ENCODE data around the gene VASH1.
"Not testable (repeated sequence)": the region's sequence is repeated elsewhere in the genome, so short reads cannot be mapped to it uniquely, and the experiment has no call there.

The VASH1 gene

DNA sequence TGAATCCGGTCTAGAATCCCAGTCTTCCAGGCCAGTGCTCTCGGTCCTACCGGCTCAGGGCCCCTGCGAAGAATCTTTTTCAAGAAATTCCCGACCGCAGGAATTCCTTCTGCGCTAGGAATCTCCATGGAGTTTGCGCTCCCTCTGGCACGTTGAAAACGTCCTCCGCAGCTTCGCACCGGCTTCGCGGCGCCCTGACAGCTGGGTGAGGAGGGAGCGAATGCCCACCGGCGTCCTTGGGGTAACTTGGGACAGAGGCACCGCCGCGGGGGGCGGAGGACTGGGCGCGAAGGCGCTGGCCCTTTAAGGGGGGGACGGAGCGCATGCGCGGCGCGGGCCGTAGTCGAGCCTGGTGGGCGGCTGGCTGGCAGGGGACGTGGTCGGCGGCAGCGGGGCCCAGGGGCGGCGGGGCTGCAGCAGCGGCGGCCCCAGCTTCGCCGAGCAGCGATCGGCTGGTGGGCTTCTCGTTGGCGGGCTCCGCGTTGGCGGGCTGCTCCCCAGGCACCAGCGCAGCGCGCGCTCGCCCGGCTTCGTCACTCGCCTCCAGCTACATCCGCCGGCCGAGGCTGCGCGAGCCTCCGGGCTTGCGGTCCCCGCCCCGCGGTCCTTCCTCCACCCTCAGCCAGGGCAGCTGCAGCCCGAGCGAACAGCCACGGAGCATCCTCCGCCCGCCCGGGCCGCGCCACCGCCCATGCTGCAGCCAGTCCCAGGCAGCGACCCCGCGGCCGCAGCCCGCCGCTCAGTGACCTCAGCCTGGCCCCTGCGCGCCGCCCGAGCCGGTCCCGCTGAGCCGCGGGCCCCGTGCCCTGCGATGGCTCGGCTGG lies at the start of gene VASH1:
Gene VASH1 (plus strand): TSS at position 333 of the 824 bp plus-strand sequence. CDS start 1,354 bp downstream, outside the sequence.
- DNase-seq (ENCODE audit: low read depth in 2 of 2) = peak; percentile 31 to 47

DNA sequence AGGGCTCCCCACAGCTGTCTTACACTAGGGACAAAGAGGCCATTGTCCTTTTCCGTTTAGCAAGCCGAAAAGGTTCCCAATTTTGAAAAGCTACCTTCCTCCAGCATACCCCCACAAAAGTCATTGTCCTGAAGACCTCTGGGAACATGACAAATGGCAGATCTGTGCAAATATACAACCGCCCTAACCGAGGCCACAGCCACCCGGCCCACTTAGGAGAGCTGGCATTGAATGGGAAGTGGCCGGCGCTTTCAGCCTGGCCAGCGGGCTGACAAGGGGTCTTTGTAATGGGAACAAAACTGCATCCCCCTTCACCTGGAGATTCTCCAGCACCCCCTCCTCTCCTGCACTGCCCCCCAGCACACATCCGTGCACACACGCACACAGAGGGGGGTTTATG lies 48.1 kb upstream of the VASH1 start:
- DNase-seq (ENCODE audit: low read depth in 2 of 2) = no peak

DNA sequence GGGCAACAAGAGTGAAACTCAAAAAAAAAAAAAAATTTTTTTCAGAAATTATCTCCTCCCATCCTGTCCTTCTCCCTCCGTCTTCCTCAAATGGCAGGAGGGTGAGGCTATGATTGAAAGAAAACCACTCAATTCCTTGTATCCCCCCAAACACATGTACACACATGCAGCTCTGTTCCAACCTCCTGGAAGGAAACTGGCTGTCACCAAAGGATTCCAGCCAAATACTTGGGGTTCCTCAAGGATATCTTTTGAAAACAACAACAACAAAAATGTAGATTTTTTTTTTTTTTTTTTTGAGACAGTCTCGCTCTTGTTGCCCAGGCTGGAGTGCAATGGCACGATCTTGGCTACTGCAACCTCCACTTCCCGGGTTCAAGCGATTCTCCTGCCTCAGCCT lies 46.8 kb upstream of the VASH1 start:
- DNase-seq (ENCODE audit: low read depth in 2 of 2) = no peak

DNA sequence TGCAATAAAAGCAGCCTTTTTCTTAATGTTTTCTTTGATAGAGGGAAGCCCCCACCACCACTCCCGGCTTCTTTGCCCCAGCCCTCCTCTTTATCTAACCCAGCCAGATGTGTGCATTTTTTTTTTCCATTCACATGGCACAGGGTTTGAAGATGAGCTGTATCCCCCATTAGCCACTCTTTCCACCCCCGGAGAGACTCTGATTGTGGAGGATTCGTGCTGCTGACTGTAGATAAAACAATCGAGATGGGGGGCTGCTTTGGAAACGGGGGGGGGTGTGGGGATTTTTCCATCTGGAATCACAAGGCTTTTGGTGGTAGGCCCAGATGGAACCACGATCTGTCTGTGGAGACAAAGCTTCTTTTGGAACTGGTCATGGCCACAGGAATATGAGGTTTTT lies 46.2 kb upstream of the VASH1 start:
- no peak for DNase-seq (ENCODE audit: low read depth in 2 of 2)

DNA sequence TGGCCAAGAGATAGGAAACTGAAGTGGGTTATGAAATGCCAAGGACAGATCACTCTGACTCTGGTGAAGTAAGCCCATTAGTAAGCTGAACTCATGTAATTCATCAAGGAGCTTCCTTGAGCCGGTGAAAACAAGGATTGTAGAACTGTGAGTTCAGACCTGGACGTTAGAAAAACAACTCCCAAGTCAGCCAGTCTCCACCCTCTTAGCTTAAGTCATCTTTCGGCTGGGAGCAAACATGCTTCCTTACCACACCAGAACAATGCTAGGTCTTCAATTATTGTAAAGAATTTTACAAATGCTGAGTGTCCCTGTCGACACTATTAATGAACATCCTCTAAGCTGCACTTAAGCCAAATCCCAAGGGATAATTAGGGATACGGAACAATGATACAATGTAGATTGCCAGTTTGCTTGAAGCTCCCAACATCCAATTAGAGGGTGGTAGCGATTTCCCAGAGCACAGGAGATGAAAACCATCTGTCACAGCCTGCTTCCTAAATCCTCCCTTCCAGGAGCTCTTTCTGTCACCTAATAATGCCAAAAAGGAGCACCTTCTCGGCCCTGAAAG lies 45.7 kb upstream of the VASH1 start:
- no peak for DNase-seq (ENCODE audit: low read depth in 2 of 2)

DNA sequence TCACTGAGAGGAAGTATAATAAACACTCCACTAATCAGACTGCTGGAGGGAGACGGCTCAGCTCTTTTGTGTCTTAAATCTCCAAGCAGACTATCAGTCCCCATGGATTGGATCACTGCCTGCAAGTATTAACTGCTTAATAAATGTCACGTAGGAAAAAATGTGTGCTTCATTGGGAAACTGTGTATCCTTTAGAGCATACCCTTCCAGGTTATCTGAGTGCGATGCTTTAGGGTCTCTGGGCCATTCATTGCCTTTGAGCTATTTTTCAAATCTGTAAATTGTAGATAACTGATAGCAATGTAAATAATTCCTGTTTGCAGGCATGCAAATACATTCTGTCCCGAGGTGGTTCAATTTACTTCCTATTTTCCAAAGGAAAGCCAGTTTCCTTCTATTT lies 45.0 kb upstream of the VASH1 start:
- DNase-seq (ENCODE audit: low read depth in 2 of 2) = no peak

DNA sequence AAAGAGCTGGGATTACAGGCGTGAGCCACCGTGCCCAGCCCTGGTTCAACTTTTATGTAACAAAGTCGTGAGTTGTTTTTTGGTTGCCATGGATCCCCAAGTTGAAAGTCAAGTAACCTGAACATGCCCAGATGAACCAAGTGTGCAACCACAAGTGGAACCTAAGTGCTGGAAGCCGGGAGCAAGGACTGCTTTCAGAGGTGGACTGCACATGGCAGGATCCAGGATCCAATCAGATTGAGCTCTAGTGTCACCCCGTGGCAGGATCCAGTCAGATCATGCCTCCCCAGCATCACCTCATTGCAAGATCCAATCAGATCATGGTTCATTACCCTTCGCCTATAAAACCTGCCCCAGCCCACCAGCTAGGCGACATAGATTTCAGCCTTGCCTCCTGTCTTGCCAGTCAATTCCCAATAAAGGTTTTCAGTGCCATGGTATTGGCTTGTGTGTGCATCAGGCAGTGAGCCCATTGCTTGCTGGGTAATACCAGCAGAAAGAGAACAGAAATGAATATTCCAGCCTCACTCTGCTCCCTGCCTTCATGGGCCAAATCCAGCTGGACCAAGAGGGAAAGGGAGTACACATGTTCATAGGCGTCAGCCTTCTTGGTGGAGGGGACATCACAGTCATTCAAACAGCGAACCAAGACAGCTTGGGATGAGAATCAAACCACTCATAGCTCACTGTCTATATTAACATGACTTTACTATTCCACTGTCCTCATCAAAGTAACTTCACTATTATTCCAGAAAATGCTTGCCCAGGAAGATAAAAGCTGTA lies 43.6 kb upstream of the VASH1 start:
- no peak for DNase-seq (ENCODE audit: low read depth in 2 of 2)

DNA sequence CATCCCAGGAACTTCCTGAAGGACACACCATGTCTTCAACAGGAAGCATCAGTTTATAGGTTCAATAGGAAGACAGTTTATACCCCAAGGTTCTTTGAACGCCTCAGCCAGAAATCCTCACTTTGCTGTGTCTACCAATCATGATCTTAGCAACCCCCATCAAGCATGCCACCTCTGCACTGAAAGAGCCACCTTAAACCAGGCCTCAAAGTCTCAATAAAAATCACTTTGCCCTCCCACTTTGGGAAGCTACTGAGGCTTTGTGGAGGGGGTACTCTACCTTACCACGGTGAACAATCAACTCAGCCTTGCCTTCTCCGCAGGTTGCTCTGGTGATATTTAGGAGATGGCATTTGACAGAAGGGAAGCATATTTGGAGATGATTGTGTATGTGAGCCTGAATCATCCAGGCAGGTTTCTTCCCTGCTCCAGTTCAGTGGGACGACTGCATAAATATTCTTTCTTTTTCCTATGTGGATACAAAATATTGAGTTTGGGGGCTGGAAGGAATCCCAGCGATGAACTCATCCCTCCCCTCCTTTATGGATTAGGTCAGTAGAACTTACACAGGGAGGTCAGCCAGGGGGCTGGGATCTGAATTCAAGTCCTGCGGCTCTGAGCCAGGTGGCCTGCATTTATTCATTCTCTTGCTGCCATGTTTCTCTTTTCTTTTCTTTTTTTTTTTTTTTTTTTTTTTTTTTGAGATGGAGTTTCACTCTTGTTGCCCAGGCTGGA lies 42.8 kb upstream of the VASH1 start:
- DNase-seq (ENCODE audit: low read depth in 2 of 2) = no peak

DNA sequence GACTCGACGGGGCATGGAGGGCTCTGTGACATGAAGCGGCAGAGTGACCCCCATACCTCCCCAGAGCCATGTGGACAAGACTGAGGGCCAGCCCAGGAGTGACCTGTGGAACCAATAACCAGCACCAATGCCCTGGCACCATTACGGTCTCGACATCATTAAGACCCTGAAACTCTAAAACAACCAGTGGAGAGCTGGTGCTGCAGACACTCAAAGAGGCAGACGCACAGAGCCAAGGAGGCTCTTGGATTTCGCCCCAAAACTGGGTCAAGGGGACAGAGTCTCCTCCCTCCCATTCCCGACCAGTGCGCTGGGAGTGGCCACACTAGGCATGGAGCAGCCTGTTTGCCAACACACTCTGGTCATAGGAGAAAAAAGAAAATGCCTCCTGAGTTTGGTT lies 41.6 kb upstream of the VASH1 start:
- no peak for DNase-seq (ENCODE audit: low read depth in 2 of 2)

DNA sequence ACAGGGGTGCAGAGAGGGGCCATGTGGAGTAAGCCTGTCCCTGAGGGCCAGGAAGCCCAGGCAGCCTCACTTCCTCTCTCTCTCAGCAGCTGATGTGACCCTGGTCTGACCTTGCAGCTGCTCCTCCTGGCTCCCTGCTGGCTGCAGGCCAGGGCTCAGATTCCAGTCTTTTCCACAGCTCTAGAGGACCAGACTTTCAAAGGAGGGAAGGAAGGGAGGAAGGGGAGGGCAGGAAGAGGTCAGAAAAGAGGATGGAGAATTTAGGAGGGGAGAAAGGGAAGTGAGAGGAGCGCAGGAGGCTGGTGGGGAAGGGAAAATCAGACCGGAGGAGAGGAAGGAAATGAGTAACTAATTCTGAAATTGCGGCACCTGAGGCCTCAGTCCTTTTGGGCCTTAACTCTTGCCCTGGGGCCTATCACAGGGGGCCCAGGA lies 40.9 kb upstream of the VASH1 start:
- no peak for DNase-seq (ENCODE audit: low read depth in 2 of 2)

DNA sequence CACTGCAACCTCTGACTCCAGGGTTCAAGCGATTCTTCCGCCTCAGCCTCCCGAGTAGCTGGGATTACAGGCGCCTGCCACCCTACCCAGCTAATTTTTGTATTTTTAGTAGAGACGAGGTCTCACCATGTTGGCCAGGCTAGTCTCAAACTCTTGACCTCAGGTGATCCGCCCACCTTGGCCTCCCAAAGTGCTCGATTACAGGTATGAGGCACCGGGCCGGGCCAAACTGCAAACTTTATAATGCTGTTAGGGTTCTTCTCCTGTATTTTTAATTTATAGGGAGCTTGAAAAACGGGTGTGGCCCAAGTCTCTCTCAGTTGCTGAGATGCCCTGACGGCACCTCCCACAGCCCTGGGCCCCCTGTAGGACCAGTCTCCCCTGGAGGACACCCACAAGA lies 39.8 kb upstream of the VASH1 start:
- not testable (repeated sequence) for DNase-seq (ENCODE audit: low read depth in 2 of 2)

DNA sequence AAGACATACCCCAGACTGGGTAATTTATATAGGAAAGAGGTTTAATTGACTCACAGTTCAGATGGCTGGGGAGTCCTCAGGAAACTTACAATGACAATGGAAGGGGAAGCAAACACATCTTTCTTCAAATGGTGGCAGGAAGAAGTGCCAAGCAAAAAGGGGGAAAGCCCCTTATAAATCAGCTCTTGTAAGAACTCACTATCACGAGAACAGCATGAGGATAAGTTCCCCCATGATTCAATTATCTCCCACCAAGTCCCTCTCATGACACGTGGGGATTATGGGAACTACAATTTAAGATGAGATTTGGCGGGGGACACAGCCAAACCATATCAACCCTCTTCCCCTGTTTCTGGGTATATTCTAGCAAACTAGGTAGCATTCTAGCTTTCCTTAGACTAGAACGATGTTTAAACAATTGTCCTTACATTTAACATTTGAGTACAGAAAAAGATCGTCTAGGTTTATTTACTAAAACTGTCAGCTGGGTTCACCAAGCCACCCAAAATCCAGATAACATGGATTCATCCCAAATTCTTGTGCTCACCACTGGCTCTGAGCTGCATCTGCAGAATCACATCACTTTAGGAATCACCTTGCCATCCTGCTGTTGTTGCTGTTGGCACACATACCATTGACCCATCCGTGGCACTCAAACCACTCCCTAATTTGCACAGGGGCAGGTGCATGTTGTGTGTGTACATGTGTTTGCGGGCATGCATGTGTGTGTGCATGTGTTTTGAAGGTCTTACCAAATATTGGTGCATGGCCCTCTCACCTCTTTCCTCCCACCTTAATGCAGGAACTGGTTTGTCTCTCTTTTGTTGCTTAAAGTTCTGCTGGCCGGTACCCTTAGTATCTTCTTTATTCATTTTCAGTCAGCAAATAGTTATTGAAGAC lies 36.4 kb upstream of the VASH1 start:
- DNase-seq (ENCODE audit: low read depth in 2 of 2) = no peak

DNA sequence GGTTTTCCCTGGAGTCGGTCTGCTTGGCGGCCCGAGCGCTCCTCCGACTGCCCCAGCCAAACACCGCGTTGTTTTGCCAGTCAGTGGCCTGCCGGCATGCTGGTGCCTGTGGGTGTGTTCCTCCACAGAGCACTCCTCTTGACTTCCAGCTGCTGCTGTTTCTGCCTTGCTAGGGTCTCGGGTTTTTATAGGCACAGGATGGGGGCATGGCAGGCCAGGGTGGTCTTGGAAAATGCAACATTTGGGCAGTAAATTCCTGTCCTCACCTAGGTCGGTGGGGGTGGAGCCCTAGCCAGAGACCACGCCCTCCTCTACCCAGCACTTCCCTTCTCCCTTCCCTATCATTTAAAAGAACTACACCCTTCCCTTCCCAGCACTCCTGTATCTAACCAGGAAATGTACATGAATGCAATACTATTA lies 34.7 kb upstream of the VASH1 start:
- DNase-seq (ENCODE audit: low read depth in 2 of 2) = no peak

DNA sequence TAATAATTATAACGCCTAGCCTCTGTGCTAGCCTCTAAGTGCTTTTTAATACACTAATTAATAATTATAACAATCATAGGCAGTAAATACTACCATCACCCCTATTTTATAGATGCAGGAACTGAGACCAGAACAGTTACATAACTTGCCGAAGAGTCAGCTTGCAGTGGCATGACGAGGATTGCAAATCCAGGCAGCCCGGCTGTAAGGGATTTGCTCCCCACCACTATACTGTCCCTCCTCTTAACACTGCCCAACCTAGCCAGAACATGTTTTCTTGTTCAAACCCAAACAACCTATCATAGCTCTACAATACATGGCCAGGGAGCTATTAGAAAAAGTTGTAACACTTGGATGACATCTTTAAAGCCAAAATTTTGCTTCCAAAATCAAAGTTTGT lies 33.9 kb upstream of the VASH1 start:
- DNase-seq (ENCODE audit: low read depth in 2 of 2) = no peak

DNA sequence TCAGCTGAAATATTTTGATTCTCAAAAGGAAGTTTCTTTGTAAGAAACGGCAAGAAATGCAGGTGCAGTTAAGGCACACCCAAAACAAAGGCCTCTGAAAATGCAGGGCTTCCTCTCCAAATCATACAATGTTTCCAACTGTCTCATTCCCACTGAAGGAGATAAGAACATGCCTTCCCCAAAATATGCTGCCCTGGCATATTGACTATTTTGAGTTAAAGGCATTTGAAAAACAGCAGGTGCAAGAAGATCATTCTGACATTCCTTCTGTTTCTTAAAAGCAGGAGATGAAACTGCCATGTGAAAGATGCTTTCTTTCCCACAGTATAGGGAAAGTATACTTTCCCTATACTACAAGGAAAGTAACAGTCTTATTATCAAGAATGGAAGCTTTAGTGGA lies 33.4 kb upstream of the VASH1 start:
- no peak for DNase-seq (ENCODE audit: low read depth in 2 of 2)

DNA sequence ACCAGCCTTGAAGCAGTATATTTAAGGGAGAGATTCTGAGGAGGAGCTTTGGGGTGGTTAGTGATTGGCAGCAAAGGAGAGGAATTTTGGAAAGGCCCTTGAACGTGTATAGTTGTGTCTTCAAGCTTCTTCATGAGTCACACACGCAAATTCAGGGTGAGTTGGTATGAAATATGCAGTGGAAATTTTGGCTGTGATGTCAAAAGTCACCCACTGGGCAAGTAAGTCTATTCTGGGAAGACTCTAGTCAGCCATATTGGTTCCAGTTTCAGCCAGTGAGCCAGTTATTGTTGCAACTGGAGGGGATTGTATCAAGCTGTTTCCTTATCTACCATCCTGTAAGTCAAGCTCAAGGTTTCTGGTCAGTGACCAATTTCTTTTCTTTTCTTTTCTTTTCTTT lies 32.0 kb upstream of the VASH1 start:
- no peak for DNase-seq (ENCODE audit: low read depth in 2 of 2)

DNA sequence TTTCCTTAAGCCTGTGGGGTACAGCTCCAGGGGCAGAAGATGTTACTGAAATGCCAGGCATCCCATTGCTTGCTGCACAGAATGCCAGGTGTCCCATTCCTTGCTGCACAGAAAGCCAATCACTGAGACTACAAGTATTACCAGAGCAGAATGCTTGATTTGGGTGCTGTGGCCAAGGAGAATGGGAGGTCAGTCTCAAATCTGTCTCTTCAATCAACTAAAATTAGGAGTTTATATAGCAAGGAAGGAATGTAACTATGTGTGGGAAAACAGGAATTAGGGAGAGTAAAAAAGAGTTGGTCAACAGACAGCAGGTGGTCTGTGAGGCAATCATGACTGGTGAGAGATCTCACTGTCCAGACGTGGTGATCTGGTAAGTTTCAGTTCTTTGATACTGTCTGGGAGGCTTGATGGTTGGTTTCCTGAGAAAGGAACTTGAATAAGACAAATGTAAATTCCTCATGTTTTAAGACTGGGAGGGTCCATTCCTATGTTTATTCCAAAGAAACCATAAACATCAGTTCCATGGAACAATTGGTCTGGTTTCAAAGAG lies 31.2 kb upstream of the VASH1 start:
- no peak for DNase-seq (ENCODE audit: low read depth in 2 of 2)

DNA sequence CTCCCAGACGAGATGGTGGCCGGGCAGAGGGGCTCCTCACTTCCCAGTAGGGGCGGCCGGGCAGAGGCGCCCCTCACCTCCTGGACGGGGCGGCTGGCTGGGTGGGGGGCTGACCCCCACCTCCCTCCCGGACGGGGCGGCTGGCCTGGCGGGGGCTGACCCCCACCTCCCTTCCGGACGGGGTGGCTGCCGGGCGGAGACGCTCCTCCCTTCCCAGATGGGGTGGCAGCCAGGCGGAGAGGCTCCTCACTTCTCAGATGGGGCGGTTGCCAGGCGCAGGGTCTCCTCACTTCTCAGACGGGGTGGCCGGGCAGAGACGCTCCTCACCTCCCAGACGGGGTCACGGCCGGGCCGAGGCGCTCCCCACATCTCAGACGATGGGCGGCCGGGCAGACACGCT lies 26.8 kb upstream of the VASH1 start:
- DNase-seq (ENCODE audit: low read depth in 2 of 2) = not testable (repeated sequence)

DNA sequence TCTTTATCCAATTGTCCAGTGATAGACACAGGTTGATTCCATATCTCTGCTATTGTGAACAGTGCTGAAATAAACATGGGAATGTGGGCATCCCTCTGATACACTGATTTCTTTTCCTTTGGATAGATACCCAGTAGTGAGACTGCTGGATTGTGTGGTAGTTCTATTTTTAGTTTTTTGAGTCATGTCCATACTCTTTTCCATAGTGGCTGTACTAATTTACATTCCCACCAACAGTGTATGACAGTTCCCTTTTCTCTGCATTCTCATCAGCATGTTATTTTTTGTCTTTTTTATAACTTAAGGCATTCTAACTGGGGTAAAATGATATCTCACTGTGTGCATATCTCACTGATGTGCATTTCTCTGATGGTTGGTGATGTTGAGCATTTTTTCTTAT lies 24.8 kb upstream of the VASH1 start:
- DNase-seq (ENCODE audit: low read depth in 2 of 2) = no peak

DNA sequence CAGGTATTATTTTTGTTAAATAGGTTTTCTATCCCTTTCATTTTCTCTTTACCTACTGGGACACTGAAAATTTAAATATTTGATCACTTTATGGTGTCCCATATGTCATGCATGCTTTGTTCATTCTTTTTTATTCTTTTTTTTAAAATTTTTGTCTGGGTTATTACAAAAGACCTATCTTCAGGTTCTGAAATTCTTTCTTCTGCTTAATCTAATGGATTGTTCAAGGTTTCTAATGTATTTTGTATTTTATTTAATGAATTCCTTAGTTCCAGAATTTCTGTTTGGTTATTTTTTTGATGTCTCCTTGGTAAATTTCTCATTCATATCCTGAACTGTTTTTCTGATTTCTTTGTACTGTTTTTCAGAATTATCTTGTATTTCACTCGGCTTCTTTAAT lies 20.2 kb upstream of the VASH1 start:
- DNase-seq (ENCODE audit: low read depth in 2 of 2) = no peak

DNA sequence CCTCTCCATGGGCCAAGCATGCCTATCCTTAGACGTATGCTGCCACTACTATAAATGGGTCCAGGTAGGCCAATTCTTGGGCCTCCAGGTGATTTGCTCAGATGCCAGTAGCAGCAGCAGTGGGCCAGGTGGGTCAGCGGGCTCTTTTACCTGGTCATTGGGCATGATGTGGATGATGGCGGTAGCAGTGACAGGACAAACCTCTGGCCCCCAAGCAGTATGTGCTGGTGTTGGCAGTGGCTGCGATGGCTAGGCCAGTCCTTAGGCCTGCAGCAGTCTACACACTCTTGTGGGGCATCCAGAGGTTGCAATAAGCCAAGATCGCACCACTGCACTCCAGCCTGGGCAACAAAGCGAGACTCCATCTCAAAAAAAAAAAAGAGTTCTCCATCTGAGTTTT lies 19.1 kb upstream of the VASH1 start:
- no peak for DNase-seq (ENCODE audit: low read depth in 2 of 2)

All from activated CD4-positive, alpha-beta T cell treated with anti-CD3 and anti-CD28 coated beads for 24 hours (primary cell).